Measurements from ENCODE around the gene MRPL4. TPM values are rescaled to one million over a fixed set of nuclear protein-coding genes. Genes with fewer than 3 reads are reported as not detected.
A peak's percentile ranks its signal among the peaks of the same experiment; 100 is the strongest.

The MRPL4 gene
- total and polyA plus RNA-seq, 2 of the 13 experiments (the other 11 are each of a cell fraction or from before 2014, with no cell fraction given): 40.6 to 42.5 TPM

DNA sequence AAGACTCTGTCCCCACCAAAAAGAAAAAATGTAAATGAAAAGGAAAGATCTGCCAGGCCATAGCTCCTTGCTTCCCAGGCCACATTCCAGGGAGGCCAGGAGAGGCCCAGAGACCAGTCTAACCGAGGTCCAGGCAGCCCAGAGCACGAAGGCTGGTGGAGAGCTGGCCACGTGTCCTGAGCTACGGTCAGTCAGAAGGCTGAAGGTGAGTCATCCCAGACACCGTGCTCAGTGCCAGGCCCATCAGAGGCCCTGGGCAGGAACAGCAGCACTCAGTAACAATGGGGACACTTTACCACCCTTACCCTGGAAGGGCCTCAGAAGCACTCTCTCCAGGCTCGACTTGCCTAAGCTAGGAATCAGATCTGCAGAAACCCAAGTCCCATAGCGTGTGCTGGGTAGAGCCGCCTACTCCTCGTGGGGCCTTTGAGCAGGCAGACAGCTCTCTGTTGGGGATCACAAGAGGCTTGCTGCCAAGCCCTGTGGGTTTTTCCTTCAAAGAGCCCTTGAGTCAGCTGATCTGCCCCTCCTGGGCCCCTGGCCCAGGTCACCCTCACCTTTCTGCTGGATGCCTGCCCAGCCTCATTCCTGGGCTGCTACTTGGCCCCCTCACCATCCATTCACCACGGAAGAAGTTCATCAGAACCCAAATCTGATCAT lies 45.7 kb upstream of the MRPL4 start (continued):
- TF ChIP-seq, protein P1, sequence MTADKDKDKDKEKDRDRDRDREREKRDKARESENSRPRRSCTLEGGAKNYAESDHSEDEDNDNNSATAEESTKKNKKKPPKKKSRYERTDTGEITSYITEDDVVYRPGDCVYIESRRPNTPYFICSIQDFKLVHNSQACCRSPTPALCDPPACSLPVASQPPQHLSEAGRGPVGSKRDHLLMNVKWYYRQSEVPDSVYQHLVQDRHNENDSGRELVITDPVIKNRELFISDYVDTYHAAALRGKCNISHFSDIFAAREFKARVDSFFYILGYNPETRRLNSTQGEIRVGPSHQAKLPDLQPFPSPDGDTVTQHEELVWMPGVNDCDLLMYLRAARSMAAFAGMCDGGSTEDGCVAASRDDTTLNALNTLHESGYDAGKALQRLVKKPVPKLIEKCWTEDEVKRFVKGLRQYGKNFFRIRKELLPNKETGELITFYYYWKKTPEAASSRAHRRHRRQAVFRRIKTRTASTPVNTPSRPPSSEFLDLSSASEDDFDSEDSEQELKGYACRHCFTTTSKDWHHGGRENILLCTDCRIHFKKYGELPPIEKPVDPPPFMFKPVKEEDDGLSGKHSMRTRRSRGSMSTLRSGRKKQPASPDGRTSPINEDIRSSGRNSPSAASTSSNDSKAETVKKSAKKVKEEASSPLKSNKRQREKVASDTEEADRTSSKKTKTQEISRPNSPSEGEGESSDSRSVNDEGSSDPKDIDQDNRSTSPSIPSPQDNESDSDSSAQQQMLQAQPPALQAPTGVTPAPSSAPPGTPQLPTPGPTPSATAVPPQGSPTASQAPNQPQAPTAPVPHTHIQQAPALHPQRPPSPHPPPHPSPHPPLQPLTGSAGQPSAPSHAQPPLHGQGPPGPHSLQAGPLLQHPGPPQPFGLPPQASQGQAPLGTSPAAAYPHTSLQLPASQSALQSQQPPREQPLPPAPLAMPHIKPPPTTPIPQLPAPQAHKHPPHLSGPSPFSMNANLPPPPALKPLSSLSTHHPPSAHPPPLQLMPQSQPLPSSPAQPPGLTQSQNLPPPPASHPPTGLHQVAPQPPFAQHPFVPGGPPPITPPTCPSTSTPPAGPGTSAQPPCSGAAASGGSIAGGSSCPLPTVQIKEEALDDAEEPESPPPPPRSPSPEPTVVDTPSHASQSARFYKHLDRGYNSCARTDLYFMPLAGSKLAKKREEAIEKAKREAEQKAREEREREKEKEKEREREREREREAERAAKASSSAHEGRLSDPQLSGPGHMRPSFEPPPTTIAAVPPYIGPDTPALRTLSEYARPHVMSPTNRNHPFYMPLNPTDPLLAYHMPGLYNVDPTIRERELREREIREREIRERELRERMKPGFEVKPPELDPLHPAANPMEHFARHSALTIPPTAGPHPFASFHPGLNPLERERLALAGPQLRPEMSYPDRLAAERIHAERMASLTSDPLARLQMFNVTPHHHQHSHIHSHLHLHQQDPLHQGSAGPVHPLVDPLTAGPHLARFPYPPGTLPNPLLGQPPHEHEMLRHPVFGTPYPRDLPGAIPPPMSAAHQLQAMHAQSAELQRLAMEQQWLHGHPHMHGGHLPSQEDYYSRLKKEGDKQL (CRISPR knock-in tag; IDR thresholded peaks at IDR 0.05; ENCODE audit: low read depth): no peak
- TF ChIP-seq ZSCAN31 (CRISPR knock-in tag; IDR thresholded peaks at IDR 0.05; ENCODE audit: low read depth) (no peak), ZNF713 (CRISPR knock-in tag; IDR thresholded peaks at IDR 0.05) (no peak), EEA1 (CRISPR knock-in tag; IDR thresholded peaks at IDR 0.05; ENCODE audit: borderline replicate concordance) (no peak), NR2F6 (IDR thresholded peaks at IDR 0.05) (no peak), NR2F6 (CRISPR knock-in tag; IDR thresholded peaks at IDR 0.05) (no peak; the same call in 1 of the 2 replicates), TMF1 (CRISPR knock-in tag; IDR thresholded peaks at IDR 0.05; ENCODE audit: low read depth) (no peak), SIN3A (IDR thresholded peaks at IDR 0.05; ENCODE audit: borderline replicate concordance, low read depth, low read length) (no peak), ZNF432 (CRISPR knock-in tag; IDR thresholded peaks at IDR 0.05; ENCODE audit: borderline replicate concordance) (no peak), ISX (CRISPR knock-in tag; conservative IDR thresholded peaks at IDR 0.05) (0 out of 2 replicates have a peak, but pooled peaks have one; percentile 17), MAFK (conservative IDR thresholded peaks at IDR 0.05 in 1 of 2, IDR thresholded peaks at IDR 0.05 in 1 of 2; ENCODE audit: low read length in 2 of 2) (no peak), ZNF207 (IDR thresholded peaks at IDR 0.05; ENCODE audit: borderline replicate concordance) (no peak), ZNF263 (CRISPR knock-in tag; IDR thresholded peaks at IDR 0.05) (peak; percentile 94)
- TF ChIP-seq, protein P2, sequence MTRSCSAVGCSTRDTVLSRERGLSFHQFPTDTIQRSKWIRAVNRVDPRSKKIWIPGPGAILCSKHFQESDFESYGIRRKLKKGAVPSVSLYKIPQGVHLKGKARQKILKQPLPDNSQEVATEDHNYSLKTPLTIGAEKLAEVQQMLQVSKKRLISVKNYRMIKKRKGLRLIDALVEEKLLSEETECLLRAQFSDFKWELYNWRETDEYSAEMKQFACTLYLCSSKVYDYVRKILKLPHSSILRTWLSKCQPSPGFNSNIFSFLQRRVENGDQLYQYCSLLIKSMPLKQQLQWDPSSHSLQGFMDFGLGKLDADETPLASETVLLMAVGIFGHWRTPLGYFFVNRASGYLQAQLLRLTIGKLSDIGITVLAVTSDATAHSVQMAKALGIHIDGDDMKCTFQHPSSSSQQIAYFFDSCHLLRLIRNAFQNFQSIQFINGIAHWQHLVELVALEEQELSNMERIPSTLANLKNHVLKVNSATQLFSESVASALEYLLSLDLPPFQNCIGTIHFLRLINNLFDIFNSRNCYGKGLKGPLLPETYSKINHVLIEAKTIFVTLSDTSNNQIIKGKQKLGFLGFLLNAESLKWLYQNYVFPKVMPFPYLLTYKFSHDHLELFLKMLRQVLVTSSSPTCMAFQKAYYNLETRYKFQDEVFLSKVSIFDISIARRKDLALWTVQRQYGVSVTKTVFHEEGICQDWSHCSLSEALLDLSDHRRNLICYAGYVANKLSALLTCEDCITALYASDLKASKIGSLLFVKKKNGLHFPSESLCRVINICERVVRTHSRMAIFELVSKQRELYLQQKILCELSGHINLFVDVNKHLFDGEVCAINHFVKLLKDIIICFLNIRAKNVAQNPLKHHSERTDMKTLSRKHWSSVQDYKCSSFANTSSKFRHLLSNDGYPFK (CRISPR knock-in tag; IDR thresholded peaks at IDR 0.05; ENCODE audit: borderline replicate concordance): no peak
- TF ChIP-seq, protein P3, sequence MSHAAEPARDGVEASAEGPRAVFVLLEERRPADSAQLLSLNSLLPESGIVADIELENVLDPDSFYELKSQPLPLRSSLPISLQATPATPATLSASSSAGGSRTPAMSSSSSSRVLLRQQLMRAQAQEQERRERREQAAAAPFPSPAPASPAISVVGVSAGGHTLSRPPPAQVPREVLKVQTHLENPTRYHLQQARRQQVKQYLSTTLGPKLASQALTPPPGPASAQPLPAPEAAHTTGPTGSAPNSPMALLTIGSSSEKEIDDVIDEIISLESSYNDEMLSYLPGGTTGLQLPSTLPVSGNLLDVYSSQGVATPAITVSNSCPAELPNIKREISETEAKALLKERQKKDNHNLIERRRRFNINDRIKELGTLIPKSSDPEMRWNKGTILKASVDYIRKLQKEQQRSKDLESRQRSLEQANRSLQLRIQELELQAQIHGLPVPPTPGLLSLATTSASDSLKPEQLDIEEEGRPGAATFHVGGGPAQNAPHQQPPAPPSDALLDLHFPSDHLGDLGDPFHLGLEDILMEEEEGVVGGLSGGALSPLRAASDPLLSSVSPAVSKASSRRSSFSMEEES (CRISPR knock-in tag; IDR thresholded peaks at IDR 0.05): peak; percentile 80
- TF ChIP-seq, protein P4, sequence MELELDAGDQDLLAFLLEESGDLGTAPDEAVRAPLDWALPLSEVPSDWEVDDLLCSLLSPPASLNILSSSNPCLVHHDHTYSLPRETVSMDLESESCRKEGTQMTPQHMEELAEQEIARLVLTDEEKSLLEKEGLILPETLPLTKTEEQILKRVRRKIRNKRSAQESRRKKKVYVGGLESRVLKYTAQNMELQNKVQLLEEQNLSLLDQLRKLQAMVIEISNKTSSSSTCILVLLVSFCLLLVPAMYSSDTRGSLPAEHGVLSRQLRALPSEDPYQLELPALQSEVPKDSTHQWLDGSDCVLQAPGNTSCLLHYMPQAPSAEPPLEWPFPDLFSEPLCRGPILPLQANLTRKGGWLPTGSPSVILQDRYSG (CRISPR knock-in tag; IDR thresholded peaks at IDR 0.05): no peak
- TF ChIP-seq, protein P5, sequence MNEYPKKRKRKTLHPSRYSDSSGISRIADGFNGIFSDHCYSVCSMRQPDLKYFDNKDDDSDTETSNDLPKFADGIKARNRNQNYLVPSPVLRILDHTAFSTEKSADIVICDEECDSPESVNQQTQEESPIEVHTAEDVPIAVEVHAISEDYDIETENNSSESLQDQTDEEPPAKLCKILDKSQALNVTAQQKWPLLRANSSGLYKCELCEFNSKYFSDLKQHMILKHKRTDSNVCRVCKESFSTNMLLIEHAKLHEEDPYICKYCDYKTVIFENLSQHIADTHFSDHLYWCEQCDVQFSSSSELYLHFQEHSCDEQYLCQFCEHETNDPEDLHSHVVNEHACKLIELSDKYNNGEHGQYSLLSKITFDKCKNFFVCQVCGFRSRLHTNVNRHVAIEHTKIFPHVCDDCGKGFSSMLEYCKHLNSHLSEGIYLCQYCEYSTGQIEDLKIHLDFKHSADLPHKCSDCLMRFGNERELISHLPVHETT (CRISPR knock-in tag; conservative IDR thresholded peaks at IDR 0.05): no peak

Data from HepG2 (cell line).